HG02938 (cell line): ENCODE results near the gene NCBP2.
"Not testable (repeated sequence)": the region's sequence is repeated elsewhere in the genome, so short reads cannot be mapped to it uniquely, and the experiment has no call there.

ENCODE experiments used
- ATAC-seq: cut with Tn5 transposase; IDR thresholded peaks from one replicate; pipeline ENCODE4 v1.9.1; 2021; ENCODE audit warnings: mild to moderate bottlenecking, moderate library complexity; ENCODE audit not compliant: unreplicated experiment

The NCBP2 gene

DNA sequence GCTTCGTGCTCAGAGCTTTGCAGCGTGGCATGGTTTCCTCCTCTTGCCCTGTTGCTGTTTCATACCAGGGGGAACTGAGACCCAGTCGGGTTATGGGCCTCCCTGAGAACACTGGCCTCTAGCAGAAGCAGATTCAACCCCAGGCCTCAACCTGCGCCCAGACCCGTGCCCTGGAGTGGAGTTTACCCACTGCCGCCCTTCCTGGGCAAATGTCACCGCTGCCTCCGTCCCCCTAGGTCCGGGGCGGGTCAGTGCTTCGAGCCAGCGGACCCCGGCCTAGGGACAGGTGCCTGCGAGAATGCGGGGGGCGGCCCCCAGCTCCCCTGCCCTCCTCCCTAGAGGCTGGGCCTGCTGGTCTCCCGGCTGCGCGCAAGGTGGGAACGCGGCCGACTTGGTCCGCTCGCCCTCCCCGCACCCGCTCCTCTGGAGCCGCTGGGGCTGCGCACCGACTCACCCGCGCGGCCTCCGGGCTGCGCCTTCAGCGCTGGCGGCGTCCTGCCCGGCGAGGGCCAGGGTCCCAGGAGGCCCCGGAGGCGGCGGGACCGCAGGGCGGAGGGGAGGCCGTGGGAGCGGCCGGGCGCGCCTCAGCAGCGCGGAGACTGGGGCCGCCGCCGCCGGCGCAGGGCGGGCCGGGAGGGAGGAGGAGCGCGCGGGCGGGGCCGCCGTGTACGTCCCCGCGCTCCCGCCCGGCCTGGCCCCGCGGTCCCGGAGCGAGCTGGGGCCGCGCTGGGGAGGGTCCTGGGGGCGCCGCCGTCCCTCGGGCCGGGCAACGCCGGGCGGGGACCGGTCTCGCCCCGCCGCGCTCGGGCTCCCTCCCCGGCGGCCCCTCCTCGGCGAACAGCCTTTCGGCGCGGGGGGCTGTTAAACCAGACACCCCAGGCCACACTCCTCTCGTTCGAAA lies 26.2 kb upstream of the NCBP2 start, which contains the start of gene PIGZ:
Gene PIGZ, minus strand, starts transcription at position 601 of the 901 bp plus-strand sequence. CDS start 16,802 bp downstream, outside the sequence.
- peak; percentile 49 for ATAC-seq

DNA sequence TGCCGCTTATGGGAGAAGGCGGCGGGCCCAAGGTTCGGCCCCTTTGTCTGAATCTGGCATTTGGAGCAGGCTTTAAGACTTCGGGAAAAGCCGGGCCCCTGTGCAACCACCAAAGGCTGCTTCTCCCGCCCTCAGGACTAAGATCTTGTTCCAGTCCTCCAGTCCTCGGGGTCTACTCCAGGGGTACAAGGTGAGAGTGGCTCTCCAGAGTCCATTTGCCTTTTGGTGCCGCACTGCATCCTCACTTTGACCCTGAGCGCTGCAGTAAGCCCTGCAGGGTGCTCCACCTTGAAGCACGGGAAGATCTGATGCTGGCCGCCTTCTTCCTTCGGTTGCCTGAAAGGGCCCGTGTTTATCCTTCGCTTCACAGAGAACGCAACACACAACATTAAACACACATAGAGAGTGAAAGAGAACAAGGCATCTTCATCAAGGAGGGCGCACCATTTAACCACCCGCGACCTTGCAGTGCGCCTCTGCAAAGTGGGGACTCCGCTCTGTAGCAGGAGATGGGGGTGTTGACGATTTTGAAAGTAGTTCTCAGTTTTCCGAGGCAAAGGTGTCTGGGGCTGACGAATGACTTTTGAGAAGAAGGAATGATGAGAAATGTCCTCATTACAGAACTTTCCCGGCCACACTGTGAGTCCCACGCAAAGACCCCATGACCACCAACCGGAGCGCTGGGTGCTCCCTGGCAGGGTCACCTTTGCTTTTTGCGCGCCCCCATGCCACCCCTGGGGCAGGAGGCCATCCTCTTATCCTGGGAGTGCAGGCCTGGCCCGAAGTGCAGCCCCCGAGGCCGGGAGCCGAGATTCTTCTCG lies 25.3 kb upstream of the NCBP2 start:
- ATAC-seq: no peak

DNA sequence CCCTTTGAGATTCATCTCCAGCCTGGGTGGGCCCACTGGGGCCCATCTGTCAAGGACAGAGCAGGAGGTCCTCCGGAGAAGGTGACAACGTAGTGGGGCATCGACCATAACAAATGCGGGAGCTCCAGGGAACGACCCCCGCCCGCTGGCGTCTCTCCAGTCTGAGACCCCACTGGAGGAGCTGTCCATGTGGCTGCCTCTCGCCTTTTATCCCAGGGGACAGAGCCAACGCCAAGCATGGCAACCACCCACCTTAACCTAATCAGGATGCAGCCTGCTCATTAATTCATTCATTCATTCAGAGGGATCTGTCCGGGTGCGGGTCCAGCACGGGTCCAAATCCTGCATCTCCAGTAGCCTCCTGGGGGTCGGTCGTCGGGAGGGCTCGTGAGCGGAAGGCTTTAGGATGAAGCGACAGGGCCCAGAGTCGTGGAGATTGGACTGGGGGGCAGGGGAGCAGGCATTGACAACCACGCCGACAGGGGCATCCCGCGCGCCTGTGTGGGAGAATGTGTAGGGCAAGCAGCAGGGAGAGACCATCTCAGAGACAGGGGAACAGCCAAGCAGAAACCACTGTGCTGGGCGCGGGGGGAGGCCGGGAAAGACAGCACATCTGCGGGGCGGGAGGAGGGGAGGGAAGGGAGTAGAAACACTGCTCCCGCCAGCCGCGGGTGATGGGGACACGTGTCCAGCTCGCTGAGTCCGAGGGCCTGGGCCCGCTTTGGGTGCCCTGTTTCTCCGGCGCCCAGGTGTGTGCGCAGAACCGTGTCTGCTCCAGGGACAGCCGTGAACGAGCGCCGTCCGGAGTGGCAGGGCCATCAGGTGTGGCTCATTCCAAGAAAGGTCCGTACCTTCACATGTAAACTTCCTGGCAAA lies 24.4 kb upstream of the NCBP2 start:
- no peak for ATAC-seq

DNA sequence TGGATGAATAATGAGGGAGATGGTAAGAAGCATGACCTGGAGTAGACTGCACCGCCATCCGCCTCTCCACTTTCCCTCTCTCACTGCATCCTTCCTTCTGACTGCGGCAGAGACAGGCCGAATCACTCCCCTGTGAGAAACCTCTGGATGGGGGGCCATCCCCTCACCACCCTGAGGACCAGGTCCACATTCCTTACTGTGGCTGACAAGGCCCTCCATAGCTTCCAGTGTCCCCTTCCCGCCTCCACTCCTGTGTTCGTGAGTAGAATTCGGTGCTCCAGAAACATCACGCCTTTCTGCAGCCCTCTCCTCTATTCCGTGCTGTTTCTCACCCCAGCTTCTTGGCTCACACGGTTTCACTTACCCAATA lies 23.5 kb upstream of the NCBP2 start:
- ATAC-seq: no peak

DNA sequence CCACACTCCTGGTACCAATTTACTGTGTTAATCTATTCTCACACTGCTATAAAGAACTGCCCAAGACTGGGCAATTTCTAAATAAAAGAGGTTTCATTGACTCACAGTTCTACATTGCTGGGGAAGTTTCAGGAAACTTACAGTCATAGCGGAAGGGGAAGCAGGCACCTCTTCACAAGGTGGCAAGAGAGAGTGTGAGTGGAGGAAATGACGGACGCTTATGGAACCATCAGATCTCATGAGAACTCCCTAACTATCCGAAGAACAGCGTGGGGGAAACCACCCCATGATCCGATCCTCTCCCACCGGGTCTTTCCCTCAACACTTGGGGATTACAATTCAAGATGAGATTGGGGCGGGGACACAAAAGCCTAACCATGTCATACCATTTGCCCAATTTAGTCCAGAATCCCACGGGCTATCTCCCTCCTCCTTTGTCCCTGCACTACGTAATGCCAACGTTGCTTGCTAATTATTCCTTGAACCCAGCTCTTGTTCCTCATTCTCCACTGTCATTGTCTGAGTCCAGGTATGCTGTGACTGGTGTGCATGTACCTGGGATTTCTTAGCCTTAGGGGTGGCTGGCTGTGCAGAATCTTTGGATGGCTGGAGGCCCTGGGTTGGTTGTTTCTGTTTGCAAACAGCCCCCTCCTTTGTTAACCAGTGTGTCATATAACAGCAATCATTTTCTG lies 22.9 kb upstream of the NCBP2 start:
- no peak for ATAC-seq

DNA sequence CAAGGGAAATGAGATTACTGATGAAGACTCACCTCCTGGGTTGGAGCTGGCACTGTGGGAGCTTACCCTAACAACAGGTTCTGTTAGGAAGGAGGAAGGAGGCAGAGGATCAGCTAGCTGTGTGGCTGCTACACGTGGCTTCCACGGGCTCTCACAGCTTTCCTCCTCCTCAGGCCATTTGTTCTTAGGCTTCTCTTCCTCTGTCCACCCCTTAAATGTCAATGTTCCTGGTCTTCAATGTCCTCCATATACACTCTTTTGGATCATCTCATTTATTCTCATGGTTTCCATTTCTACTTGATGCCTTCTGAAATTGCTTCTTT lies 21.3 kb upstream of the NCBP2 start:
- no peak for ATAC-seq

DNA sequence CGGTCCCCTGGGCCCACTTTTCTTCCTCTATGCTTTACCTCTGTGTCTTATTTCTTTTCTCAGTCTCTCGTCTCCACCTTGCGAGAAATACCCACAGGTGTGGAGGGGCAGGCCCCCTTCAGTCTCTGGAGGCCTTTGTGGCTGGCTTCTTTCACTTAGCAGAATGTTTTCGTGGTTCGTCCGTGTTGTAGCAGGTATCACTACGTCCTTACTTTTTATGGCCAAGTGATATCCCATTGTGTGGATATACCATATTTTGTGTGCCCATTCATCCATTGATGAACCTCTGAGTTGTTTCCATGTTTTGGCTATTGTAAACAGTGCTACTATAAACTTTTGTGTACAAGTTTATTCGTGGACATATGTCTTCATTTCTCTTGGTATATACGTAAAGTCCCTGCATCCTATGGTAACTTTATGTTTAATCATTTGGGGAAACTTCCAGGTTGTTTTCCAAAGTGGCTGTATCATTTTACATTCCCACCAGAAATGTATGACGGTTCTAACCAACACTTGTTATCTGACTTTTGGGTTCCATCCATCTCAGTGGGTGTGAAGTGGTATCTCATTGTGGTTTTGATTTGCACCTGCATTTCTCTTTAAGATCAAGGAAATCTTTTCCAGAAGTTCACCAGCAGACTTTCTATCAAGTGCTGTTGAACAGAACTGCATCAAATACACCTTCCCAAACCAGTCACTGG lies 20.8 kb upstream of the NCBP2 start:
- no peak for ATAC-seq

DNA sequence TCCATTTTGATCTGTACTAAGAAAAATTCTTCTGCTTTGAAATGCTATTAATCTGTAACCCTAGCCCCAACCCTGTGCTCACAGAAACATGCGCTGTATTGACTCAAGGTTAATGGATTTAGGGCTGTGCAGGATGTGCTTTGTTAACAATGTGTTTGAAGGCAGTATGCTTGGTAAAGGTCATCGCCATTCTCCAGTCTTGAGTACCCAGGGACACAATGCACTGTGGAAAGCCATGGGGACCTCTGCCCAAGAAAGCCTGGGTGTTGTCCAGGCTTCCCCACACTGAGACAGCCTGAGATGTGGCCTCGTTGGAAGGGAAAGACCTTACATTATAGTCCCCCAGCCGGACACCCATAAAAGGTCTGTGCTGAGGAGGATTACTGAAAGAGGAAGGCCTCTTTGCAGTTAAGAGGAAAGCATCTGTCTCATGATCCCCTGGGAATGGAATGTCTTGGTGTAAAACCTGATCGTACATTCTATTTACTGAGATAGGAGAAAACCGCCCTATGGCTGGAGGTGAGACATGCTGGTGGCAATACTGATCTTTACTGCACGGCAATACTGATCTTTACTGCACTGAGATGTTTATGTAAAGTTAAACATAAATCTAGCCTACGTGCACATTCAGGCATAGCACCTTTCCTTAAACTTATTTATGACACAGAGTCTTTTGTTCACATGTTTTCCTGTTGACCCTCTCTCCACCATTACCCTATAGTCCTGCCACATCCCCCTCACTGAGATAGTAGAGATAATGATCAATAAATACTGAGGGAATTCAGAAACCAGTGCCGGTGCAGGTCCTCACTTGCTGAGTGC lies 20.0 kb upstream of the NCBP2 start:
- no peak for ATAC-seq

DNA sequence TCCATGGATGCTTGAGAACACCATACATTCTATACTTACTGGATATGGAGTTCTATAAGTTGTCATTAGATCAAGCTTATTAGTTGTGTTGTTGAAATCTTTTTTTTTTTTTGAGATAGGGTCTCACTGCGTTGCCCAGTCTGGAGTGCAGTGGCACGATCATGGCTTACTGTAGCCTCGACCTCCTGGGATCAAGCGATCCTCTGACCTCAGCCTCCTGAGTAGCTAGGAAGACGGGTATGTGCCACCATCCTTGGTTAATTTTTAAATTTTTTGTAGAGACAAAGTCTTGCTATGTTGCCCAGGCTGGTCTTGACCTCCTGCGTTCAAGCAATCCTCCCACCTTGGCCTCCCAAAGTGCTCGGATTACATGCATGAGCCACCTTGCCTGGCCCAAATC lies 12.5 kb upstream of the NCBP2 start:
- no peak for ATAC-seq

DNA sequence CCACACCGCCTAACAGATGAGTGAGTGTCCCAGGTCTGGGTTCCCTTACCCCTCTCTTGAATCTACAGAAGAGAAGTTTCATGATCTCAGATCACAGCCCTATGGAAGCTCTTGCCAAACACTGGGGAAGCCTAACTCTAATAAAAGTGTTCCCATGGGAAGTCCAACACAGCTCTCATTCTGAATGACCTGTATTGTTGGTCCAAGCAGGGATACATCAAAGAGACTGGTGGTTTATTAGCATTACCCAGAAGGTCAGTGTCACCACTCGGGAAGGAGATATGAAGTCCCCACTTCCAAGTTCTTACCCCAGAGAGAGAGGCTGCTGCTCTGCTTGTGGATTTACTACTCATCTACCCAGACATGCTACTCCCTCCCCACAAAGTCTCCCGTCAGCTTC lies 9.0 kb upstream of the NCBP2 start:
- ATAC-seq: no peak

DNA sequence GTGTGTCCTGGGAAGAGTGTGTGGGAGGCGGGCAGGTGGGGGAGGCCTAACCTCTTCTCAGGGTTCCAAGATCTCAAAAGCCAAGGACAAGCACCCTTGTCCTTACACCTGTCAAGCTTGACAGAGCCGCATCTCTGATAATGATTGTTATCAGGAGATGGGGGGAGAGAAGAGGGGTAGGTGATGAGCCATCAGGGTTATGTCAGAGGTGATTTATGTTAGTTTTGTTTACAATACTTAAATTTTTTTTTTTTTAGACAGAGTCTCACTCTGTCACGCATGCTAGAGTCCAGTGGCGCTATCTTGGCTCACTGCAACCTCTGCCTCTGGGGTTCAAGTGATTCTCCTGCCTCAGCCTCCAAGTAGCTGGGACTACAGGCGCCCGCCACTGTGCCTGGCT lies 7.4 kb upstream of the NCBP2 start:
- no peak for ATAC-seq

DNA sequence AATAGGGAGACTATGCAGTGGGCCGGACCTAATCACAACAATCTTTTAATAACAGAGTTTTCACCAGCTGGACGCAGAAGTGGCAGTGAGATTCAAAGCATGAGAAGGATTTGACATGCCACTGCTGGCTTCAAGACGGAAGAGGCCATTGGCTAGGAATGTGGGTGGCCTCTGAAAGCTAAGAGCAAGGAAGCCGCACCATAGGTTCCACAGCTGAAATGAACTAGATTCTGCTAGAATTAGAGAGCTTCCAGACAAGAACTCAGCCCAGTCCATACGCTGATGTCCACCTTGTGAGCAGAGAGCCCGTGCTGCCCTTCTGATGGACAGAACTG lies 6.9 kb upstream of the NCBP2 start:
- ATAC-seq: no peak

DNA sequence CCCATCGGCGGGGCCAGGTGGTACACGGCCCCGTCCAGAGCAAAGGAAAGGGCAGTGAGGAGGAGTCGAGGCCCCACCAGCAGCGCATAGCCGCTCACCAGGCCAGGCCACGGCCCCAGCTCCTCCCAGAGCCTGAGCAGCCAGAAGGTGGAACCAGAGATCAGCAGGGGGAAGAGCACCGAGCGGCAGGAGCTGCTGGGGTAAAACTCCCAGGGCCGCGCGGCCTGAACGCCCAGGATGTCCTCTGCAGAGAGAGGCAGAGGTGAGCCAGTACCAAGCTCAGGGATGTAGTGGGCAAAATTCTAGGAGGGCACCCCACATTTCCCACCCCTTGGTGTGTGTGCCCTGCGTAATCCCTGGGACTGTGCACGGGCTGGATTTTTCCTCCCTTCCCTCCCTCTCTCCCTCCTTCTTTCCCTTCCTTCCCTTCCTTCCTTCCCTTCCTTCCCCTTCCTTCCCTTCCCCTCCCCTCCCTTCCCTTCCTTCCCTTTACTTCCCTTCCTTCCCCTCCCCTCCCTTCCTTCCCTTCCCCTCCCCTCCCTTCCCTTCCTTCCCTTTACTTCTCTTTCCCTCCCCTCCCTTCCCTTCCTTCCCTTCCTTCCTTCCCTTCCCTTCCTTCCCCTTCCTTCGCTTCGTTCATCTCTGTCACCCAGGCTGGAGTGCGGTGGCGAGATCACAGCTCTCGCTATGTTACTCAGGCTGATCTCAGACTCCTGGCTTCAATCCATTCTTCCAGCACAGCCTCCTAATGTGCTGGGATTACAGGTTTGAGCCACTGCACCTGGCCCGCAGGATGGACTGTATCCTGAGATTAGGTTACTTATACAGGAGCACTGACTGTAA lies 6.3 kb upstream of the NCBP2 start:
- no peak for ATAC-seq

DNA sequence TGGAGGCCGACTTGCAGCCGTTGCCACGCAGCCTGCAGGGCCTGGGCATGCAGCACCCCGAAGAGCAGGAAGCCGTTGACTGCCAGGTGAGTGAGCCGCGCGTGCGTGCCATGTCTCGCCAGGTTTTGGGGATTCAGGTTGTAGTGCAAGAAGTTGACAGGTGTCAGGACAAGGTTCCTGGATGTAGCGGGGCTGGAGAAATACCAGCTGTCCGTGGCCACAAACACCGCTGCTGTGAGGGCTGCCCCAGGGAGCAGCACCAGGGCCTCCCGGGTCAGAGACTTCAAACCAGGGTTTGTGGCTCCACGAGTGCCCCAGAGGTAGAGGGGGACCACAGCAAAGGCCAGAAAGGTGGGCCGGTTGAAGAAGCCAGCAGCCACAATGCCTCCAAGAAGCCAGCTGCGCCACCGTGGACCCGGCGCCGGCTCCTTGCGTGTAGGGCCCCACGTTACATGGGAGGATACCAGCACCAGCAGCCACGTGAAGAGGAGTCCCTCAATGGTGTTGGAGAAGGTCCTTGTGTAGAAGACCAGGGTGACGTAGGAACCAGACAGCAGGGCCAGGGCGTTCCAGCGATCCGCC lies 5.6 kb upstream of the NCBP2 start:
- ATAC-seq: no peak

DNA sequence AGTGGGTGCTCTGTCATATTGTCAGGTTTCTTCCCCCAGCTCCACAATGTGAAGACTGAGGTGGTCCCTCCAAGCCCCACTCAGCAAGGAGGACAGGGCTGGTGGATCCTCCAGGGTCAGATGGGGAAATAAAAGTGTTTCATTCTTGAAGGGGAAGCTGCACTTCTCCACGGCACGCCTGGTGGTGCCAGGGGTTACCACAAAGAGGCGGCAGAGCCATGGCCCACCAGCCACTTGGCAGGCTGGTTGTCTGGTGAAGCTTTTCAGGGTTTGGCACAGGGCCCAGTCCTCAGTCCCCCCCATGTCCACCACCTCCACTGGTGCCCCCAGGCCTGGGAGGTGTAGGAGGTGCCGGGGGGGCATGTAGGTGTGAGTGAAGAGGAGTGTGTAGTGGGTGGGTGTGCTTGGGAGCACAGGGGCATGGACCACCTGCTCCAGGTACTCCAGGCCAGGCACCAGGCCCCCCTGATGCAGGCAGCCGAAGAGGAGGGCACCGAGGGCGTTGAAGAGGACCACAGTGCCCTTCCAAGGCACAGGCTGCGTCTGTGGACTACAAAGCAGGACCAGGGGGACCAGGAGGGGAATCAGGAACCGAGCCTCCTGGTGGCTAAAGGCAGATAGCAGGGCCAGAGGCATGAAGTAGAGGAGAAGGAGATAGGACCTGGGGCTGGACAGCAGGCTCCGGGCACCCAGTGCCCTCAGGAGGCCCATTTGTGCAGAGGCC lies 5.0 kb upstream of the NCBP2 start:
- no peak for ATAC-seq

DNA sequence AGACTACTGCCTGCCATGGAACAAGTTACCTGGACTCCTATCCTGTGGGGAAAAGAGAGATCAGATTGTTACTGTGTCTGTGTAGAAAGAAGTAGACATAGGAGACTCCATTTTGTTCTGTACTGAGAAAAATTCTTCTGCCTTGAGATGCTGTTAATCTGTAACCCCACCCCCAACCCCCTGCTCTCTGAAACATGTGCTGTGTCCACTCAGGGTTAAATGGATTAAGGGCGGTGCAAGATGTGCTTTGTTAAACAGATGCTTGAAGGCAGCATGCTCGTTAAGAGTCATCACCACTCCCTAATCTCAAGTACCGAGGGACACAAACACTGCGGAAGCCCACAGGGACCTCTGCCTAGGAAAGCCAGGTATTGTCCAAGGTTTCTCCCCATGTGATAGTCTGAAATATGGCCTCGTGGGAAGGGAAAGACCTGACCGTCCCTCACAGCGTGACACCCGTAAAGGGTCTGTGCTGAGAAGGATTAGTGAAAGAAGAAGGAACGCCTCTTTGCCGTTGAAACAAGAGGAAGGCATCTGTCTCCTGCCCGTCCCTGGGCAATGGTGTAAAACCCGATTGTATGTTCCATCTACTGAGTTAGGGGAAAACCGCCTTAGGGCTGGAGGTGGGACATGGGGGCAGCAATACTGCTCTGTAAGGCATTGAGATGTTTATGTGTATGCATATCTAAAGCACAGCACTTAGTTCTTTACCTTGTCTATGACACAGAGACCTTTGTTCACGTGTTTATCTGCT lies 1.9 kb upstream of the NCBP2 start:
- not testable (repeated sequence) for ATAC-seq

DNA sequence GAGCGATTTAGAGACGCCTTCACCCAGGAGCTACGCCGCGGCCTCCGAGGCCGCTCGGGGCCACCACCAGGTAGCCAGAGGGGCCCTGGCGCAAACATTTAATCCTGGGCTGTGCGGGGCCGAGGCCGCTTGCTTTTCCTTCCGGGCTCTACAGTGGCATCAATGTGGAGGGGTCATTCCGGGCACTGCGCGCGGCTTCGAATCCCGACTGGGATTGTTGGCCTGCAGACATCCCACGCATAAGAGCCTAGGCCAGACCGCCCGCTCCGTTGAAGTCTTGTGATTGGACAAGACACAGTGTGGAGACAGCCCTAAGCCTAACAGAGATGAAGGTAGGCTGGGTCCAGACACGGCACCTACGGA lies 568 bp upstream of the NCBP2 start:
- peak; percentile 23 for ATAC-seq
